ENCODE results near the gene NRL.
"Not testable (repeated sequence)": the region's sequence is repeated elsewhere in the genome, so short reads cannot be mapped to it uniquely, and the experiment has no call there.

The NRL gene

DNA sequence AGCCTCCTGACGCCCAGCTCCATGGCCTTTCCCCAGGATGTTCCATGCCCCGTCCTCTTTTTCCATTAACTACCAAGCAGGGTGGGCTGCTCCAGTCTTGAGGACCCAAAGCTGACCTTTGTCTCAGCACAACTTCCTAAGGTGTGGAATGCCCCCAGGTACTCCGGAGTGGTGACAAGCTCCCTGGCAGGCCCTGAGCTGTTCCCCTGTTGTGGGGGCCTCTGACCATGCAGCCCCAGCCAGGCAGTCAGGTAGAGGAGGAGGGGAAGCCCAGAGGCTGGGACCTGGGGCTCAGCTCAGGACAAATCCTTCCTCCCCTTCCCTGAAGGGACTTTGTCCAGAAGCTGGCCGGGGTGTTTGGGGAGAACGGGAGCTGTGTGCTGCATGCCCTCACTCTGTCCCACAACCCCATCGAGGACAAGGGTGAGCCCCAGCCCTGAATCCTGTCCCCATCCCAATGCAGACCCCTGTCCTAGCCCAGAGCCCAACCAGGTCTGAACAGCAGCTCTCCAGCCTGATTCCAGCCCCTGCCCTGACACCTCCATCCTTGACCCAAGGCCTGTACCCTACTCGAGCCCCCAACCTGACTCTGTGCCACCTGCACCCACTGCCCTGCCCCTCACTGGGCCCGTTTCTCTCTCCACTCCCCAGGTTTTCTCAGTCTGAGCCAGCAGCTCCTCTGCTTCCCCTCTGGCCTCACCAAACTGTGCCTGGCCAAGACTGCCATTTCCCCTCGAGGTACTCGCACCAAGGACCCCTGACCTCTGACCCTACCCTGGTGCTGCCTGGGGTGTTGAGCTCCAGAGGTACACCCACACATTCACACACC is 58.6 kb downstream of the NRL start:
- H3K27me3 ChIP-seq: peaks cover 22% of the 10 kb centered on the region
- H3K4me1 ChIP-seq: peaks cover 24% of the 10 kb centered on the region
- no peak for TF ChIP-seq Cebpa-rat (IDR thresholded peaks at IDR 0.05)
- 0 out of 2 replicates have a peak overlapping the region, but pooled peaks have one; percentile 14 for H3K4me2 ChIP-seq
- no peaks in the 10 kb centered on the region for H3K36me3 ChIP-seq
- no peaks in the 10 kb centered on the region for H4K20me1 ChIP-seq
- no peak overlapping the region for H3K27ac ChIP-seq
- no peak overlapping the region for H3K4me3 ChIP-seq
- 0 out of 2 replicates have a peak overlapping the region, but pooled peaks have one; percentile 38 for H3K9ac ChIP-seq
- H3K9me3 ChIP-seq: no peaks in the 10 kb centered on the region

DNA sequence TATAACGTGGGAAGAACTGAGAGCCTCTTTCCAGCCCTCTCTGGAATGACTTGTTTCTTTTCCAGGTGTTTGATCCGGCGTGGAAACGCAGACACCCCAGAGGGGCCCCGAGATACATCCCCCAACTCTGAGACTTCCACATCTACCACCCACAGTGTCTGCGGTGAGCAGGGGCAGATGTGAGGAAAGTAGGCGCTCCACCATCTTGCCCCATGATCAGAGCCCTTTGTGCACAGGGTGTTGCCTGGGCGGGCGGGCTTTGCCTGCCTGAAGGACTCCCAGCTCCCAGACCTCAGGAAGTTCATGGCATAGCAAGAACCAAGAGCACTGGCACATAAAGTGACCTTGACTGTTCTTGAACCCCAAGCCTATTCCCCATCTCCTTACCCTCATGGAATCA is 60.1 kb downstream of the NRL start:
- H3K9me3 ChIP-seq: no peaks in the 10 kb centered on the region
- no peak overlapping the region for H3K9ac ChIP-seq
- peaks cover 22% of the 10 kb centered on the region for H3K27me3 ChIP-seq
- H3K4me1 ChIP-seq: peaks cover 31% of the 10 kb centered on the region
- H4K20me1 ChIP-seq: no peaks in the 10 kb centered on the region
- H3K4me2 ChIP-seq: no peak overlapping the region
- no peaks in the 10 kb centered on the region for H3K36me3 ChIP-seq
- no peak overlapping the region for H3K27ac ChIP-seq
- no peak overlapping the region for H3K4me3 ChIP-seq
- TF ChIP-seq Cebpa-rat (IDR thresholded peaks at IDR 0.05): no peak

DNA sequence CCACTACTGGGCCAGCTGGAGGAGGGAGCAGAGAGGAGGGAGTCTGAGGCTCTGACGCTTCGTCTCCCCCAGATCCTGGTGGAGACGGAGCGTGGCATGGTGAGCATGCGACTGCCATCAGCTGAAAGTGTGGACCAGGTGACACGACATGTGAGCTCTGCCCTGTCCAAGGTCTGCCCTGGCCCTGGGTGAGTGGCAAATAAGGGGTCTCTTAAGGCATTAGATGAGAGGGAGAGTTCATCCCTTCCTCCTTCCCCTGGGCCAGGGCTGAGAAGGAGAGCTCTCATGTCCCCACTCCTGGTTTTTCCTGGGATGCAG is 60.5 kb downstream of the NRL start:
- no peak for TF ChIP-seq Cebpa-rat (IDR thresholded peaks at IDR 0.05)
- Histone ChIP-seq H4K20me1 (no peaks in the 10 kb centered on the region), H3K36me3 (no peaks in the 10 kb centered on the region), H3K4me1 (peaks cover 33% of the 10 kb centered on the region), H3K9ac (no peak overlapping the region), H3K4me2 (no peak overlapping the region), H3K27ac (no peak overlapping the region), H3K27me3 (peaks cover 22% of the 10 kb centered on the region), H3K9me3 (no peaks in the 10 kb centered on the region), H3K4me3 (no peak overlapping the region)

DNA sequence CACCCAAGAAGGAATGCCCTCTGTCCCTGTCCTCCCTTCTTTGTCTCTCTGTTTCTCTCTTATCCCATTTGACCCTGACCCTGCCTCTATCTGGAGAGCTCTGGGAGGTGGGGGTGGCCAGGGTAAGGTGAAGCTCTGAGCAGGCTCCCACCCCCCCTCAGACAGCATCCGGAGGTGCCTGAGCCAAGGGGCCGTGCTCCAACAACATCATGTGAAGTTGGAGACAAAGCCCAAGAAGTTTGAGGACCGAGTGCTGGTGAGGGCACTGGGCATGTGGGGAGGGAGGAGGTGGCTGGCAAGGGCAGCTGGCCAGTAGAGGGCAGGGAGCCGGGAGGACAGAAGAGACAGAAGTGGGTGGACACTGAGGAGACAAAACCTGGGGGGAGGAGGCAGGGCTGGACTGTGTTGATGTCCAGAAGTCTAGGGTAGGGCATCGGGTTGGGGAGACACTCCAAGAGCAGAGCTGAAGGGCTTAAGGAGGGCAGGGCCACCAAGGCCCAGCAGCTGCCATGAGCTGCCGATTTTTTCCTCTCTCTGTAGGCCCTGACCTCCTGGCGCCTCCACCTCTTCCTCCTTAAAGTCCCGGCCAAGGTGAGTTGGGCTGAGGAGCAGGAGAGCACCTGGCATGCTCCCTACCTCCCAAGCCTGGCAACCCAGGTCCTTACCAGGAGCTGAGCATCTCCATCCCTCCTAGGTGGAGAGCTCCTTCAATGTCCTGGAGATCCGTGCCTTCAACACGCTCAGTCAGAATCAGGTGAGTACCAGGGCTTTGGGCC is 61.0 kb downstream of the NRL start:
- TF ChIP-seq Cebpa-rat (IDR thresholded peaks at IDR 0.05): no peak
- Histone ChIP-seq H3K27me3 (peaks cover 22% of the 10 kb centered on the region), H3K36me3 (no peaks in the 10 kb centered on the region), H4K20me1 (no peaks in the 10 kb centered on the region), H3K4me3 (no peak overlapping the region), H3K4me2 (no peak overlapping the region), H3K9me3 (no peaks in the 10 kb centered on the region), H3K27ac (no peak overlapping the region), H3K9ac (no peak overlapping the region), H3K4me1 (peaks cover 39% of the 10 kb centered on the region)

DNA sequence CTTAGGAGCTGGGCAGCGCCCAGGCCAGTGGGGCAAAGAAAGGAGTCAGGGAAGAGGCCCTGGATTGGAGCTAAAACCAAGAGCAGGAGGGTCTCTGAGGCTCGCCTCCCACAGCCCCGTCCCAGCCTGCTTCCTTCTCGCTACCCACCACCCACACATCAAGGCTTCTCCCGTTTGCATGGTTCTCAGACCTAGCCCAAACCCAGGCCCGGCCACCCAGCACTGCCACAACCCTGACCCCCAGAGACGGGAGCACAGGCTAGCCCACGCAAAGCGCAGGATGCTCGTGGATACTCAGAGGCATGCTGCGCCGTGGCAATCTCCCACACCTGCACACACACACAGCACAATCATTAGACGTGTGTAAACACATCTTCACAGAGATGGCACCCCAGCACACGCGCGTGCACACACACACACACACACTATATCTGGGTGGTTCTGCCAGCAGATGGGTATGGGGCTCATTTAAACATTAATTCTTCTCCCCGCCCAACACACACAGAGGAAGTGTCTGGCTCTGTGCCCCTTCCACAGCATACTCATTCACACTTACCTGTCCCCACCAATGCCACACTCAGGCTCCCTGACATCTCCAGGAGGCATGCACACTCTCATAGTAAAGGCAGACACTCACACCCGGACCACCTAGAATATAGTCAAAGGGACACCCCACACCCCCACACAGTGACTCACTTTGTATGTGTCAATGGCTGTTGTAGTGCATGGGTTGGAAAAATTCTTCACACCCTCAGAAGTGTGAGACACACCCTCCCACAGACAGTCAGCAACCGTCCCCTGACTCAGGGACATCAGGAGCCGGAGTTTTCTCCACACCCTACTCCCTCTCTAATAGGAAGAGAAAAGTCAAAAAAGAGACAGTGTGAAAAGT is 61.8 kb downstream of the NRL start:
- H3K27ac ChIP-seq: no peak overlapping the region
- H3K4me3 ChIP-seq: peak overlapping the region; percentile 74
- H3K4me2 ChIP-seq: peak overlapping the region; percentile 100
- peak overlapping the region; percentile 85; the same call in 1 of the 2 replicates for H3K9ac ChIP-seq
- H3K36me3 ChIP-seq: no peaks in the 10 kb centered on the region
- peaks cover 41% of the 10 kb centered on the region for H3K4me1 ChIP-seq
- TF ChIP-seq Cebpa-rat (IDR thresholded peaks at IDR 0.05): no peak
- peaks cover 22% of the 10 kb centered on the region for H3K27me3 ChIP-seq
- no peaks in the 10 kb centered on the region for H3K9me3 ChIP-seq
- no peaks in the 10 kb centered on the region for H4K20me1 ChIP-seq

DNA sequence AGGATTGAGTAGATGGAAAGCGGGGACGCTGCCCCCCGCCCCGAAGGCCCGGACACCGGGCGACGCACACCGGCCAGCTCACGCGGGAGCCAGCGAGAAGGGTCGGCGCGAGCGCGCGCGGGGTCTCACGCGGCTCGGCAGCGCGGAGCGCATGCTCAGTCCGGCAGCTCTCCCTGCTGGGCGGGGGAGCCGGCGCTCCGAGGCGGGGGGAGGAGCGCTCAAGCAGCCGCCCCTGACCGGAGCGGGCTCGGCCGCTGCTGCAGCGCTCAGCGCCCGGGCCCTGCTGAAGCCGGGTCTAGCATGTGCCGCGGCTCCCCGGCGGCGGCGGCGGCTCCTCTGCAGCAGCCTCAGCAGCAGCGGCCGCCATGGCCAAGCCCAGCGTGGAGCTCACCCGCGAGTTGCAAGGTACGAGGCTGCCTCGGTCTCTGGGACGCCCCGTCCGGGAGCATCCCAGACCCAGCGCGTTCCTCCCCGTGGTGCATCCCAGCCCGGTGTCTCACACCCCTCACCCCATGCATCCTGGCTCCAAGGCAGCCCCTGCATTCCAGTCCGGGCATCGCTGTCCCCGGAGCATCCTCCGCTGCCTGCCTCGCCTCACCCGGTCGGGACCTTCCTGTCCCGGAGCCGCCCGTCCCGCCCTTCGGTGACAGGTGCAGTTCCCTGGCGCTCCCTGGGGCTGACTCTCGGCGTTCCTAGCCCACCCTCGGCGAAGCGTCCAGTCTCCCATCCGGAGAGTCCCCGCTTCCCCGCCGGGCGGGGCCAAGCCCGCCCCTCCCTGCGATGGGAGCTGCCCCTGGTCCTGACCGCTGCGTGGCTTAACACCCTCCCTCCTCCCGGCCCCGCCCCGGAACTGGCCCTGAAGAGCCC is 62.7 kb downstream of the NRL start, which contains the start of gene CARMIL3:
Gene CARMIL3, plus strand, starts transcription at position 221 of the 867 bp plus-strand sequence. Its CDS starts 145 bp downstream, at position 366.
- H3K36me3 ChIP-seq: no peaks in the 10 kb centered on the region
- peak within 1 kb of the TSS; percentile 74 for H3K4me3 ChIP-seq
- peaks cover 22% of the 10 kb centered on the region for H3K27me3 ChIP-seq
- no peaks in the 10 kb centered on the region for H3K9me3 ChIP-seq
- peak within 1 kb of the TSS; percentile 100 for H3K4me2 ChIP-seq
- H3K9ac ChIP-seq: peak within 1 kb of the TSS; percentile 85
- no peaks in the 10 kb centered on the region for H4K20me1 ChIP-seq
- no peak for TF ChIP-seq Cebpa-rat (IDR thresholded peaks at IDR 0.05)
- peak within 1 kb of the TSS; percentile 86 for H3K27ac ChIP-seq
- H3K4me1 ChIP-seq: peaks cover 39% of the 10 kb centered on the region

DNA sequence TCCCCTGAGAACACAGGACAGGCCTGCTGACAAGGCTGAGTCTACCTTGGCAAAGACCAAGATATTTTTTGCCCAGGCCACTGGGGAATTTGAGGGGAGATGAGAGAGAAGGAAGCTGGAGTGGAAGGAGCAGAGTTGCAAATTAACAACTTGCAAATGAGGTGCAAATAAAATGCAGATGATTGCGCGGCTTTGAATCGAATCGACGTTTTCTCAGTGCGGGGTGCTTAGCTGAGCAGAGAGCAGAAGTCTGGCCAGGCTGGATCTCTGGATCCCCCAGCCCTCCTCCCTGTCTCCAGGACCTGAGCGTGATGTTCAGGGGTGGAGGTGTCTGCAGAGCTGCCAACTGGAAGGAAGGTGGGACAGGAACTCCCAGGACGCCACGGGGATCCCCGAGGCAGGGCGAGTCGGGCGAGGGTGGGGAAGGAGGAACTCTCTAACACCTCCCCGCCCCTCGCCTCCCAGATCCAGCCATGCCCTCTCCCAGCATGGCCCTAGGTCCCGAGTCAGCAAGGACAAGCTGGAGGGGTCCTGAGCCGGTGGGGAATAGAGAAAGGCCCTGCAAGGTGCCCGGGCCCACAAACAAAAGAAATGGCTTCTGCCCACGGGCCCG is 63.5 kb downstream of the NRL start:
- peaks cover 22% of the 10 kb centered on the region for H3K27me3 ChIP-seq
- H3K4me3 ChIP-seq: peak overlapping the region; percentile 74
- TF ChIP-seq Cebpa-rat (IDR thresholded peaks at IDR 0.05): no peak
- H3K4me2 ChIP-seq: peak overlapping the region; percentile 100
- peak overlapping the region; percentile 86 for H3K27ac ChIP-seq
- H3K36me3 ChIP-seq: no peaks in the 10 kb centered on the region
- H4K20me1 ChIP-seq: no peaks in the 10 kb centered on the region
- H3K9me3 ChIP-seq: no peaks in the 10 kb centered on the region
- peak overlapping the region; percentile 85 for H3K9ac ChIP-seq
- peaks cover 32% of the 10 kb centered on the region for H3K4me1 ChIP-seq

DNA sequence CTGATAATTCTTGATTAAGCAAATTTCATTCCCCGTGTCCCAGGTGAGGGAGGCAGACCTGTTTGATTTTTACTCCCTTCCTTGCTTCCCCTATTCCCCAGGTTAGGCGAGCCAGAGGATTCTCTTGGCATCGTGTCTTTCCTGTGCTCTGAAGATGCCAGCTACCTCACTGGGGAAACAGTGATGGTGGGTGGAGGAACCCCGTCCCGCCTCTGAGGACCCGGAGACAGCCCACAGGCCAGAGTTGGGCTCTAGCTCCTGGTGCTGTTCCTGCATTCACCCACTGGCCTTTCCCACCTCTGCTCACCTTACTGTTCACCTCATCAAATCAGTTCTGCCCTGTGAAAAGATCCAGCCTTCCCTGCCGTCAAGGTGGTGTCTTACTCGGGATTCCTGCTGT is 64.0 kb downstream of the NRL start:
- not testable (repeated sequence) for H3K9me3 ChIP-seq, H4K20me1 ChIP-seq, H3K4me3 ChIP-seq, H3K36me3 ChIP-seq, H3K27ac ChIP-seq, H3K9ac ChIP-seq
- Histone ChIP-seq H3K27me3 (peaks cover 22% of the 10 kb centered on the region), H3K4me1 (peaks cover 32% of the 10 kb centered on the region), H3K4me2 (peak overlapping the region; percentile 100)

DNA sequence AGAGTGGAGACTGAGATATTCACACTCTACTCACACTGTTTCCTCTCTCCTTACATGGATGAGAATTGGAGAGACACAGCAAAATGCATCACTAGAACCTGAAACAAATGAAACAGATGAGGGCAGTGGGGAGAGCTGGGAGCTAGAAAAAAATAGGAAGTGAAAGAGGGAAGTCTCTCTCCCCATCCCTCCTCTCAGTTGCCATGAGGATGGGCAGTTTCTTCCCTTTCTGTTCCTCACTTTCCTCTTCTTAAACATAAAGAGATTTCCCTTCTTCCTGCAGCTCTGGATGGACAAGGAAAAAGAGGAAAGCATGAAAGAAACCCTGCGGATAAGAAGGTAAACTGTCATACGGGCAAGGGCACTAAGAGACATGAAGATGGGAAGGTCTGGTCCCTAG is 65.7 kb downstream of the NRL start:
- not testable (repeated sequence) for H3K9ac ChIP-seq, H3K36me3 ChIP-seq, H3K4me3 ChIP-seq, H4K20me1 ChIP-seq, H3K9me3 ChIP-seq, H3K27ac ChIP-seq
- peak overlapping the region; percentile 37 for H3K4me2 ChIP-seq
- H3K27me3 ChIP-seq: peaks cover 18% of the 10 kb centered on the region
- H3K4me1 ChIP-seq: peaks cover 32% of the 10 kb centered on the region

Measured in BLaER1 (cell line).